GM18951 (cell line): ENCODE results near the gene PXDN.
"Not testable (repeated sequence)": the region's sequence is repeated elsewhere in the genome, so short reads cannot be mapped to it uniquely, and the experiment has no call there.

Experiments used
- POLR2A ChIP-seq: IDR thresholded peaks from 4 replicates; pipeline ENCODE4 v1.6.1; 2011; ENCODE audit warnings: mild to moderate bottlenecking; ENCODE audit not compliant: insufficient read length, insufficient read depth; ENCODE audit errors: extremely low read depth
- in situ Hi-C: fragments of 300-500 bp; cut with MboI; formaldehyde crosslinking; loops from one replicate; pipeline ENCODE4 v1.12.0; 2022; ENCODE audit warnings: low sequenced_read_pairs, mixed read lengths, inconsistent platforms; ENCODE audit not compliant: unreplicated experiment

Gene PXDN

DNA sequence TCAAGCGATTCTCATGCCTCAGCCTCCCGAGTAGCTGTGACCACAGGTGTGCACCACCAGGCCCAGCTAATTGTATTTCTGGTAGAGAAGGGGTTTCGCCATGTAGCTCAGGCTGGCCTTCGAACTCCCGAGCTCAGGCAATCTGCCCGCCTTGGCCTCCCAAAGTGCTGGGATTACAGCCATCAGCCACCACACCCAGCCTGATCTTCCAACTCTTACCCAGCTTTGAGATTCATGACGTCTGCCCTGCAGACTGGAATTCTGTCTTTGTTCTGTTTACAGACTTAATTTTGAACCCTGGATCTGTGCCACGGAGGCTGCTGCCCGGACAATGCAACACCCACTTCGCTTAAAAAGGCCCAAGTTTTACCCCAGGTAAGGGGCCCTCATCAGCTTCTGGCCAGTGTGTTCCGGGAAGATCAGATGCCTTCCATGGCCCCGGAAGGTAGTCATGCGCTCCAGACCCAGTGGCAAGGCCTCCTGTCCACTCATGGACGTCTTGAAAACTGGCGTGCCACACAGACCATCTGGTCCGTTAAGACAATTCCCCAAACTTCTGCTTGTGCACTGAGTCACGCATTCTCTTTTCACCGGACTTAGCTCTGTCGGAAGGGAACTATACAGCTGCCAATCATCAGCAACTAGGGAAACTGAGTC, 5.5 kb downstream of the PXDN start:
- TF ChIP-seq POLR2A, result no peak
- in situ Hi-C loops, result no loop called here

DNA sequence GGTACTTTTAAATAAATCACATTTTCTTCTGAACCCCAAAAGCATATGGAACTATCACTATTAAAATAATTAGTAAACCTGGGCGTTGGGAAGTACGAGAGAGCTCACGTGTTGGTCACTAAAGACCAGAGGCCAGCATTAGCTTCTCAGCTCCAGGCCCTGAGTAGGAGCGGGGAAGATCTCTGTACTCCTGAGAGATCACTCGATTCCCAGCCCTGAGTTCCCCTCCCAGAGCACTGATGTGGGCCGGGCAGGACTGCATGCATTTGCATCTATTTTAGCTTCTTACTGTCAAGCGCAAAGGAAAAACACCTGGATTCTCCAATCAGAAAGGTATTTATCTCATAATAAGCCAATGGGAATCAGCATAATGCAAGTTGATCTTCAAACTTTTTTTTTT, 6.2 kb downstream of the PXDN start:
- in situ Hi-C loops, result no loop called here
- TF ChIP-seq POLR2A, result no peak

DNA sequence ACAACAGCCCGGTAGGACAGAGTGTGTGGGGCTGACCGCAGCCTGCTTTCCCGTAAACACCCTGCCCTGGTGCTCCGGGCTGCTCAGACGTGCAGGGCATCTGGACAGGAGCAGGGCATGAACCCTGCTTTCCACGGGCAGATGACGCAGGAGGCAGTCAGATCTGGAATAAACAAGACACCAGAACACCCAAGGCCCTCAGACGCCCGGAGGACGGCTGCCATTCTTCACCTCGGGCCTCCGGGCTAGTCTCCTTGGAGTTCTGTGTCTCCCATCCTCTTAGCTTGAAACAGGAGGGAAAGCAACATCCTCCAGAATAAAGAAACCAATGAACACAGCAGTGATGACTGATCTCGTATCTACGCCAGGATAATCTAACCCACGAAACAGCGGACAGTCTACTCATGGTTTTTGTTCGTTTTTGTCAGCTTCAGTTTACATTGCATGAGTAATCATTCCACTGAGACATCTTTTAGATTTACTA, 7.3 kb downstream of the PXDN start:
- in situ Hi-C loops, result no loop called here
- TF ChIP-seq POLR2A, result no peak

DNA sequence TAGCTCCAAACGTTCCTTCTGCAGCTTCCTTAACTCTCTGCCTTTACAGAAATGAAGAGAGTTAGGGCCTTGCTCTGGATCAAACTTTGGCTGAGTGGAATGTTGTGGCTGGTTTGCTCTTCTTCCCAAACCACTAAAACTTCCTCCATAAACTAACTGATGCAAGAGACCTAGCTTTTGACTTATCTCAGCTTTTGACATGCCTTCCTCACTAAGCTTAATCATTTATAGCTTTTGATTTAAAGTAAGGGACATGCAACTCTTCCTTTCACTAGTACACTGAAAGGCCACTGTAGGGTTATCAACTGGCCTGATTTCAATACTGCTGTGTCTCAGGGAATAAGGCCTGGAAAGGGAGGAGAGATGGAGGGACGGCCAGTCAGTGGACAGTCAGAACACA, 8.3 kb downstream of the PXDN start:
- TF ChIP-seq POLR2A, result no peak
- in situ Hi-C loops, result no loop called here

DNA sequence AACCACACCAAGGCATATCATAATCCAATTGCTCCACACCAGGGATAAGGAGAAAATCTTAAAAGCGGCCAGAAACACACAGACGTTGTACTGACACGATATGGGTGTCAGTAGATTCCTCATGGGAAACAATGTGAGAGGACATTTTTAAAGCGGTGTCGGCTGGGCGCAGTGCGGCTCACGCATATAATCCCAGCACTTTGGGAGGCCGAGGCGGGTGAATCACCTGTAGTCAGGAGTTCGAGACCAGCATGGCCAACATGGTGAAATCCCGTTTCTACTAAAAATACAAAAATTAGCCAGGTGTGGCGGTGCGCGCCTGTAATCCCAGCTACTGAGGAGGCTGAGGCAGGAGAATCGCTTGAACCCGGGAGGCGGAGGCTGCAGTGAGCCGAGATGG, 11.0 kb downstream of the PXDN start:
- in situ Hi-C loops, result not testable (repeated sequence)

DNA sequence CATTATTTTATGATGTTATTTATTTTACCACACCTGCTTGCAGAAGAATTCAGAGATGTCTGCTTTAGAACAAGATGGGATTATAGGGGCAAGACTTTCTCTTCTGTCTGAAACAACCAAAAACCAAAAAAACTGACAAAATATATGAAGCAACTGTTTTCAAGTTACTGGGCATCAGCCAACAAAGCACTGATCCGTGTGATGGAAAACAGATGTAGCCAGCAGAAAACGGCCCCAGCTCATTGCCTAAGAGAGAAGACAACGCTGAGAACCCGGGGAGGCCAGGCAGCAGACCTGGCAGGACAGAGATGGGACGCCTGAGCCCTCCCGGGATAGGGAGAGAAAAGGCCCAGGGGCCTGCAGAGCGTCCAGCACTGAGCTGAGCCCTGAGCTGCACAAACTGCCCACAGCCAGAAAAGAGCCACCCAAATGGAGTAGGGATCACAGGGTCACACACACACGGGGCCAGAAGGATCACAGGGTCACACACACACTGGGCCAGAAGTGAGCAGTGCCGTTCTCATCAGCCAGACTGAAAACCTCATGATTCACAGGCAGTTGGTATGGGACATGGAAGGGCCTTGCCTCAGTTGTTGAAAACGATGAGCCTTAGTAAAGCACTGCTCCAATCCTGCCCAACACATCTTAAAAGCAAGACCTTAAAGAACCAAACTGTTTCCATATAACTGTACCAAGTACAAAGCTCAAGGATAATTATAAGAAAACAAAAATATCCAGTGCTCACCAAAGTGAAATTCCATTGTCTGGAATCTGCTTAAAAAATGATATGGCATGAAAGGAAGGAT, 12.1 kb downstream of the PXDN start:
- no peak for TF ChIP-seq POLR2A
- in situ Hi-C loops, result no loop called here

DNA sequence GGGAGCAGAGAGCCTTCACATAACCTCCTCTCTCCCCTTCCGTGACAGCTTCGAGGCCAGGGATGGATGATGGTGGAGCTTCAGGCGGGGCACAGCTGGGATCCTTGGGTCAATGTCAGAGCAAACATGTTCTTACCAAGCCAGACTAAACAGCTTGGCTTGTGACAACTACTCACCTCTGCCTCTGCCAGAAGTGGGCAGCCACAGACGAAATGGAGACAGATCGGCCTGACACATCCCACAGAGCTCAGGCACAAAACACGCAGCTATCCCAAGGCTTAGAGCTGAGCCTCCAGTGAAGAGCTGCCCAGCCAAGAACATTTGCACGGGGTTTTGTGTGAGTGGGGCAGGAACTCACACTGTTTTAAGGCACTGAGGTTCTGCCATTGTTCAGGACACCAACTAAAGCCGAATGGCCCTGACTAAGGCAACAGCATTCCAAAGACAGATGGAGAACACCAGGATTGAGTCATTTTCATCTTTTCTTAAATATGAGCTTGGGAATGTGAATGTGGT, 12.8 kb downstream of the PXDN start:
- in situ Hi-C loops, result no loop called here
- no peak for TF ChIP-seq POLR2A

DNA sequence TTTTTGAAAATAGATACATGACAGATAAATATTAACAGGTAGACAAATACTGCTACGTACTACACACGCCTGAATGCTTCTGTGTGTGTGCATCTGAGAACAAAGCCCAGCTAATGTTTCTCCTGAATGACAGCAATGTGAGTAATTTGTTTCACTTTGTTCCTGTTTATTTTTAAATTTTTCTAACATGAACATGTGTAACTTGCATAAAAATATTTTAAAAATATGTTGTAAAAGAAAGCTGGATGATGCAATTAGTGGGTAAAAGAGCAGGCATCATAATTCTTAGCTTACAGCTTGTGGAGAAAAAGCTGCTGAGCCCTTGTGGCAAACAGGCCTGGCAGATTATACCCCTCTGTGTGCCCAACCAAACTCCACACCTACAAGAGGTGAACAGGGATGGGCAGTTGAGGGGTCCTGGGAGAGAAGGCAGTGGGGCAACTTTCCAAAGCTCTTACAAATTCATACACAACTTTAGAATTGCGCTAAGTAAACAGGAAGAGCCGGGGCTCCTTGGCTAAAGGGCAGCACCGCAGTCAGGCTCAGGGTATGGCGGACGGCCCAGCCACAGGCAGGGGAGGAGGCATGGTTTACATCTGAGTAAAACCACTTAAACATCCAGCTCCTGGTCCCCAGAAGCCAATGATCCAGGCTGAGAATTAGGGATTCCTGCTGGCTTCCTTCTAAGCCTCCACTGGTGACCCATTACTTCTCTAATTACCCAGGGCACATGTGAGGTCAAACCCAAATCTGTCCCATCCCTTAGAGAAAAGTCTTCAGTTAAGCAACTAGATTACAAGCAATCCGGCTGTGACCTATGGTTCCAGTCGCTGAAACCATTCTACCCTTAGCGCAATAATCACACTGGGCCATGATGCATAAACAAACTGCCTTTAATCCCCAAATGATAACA, 14.0 kb downstream of the PXDN start:
- no peak for TF ChIP-seq POLR2A

DNA sequence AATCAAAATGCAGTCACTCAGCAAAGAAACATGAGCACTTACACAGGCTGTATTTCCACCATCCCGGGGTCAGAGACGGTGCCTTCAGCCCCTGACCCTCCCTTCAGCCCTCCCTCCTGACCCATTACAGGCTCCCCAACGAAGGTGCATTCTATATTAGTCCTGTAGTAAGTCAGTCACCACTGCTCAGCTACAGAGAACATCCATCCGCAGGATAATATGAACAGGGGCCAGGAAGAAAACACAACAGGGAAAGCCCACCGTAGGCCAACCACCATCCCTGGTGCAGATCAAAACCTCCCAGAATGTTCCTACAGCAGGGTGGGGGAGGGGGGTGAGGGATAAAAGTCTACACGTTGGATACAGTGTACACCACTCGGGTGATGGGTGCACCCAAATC, 15.1 kb downstream of the PXDN start:
- no peak for TF ChIP-seq POLR2A
- in situ Hi-C loops, result no loop called here

More for the DNA sequence above, 14.0 kb downstream of the PXDN start:
- in situ Hi-C loops, result no loop called here

DNA sequence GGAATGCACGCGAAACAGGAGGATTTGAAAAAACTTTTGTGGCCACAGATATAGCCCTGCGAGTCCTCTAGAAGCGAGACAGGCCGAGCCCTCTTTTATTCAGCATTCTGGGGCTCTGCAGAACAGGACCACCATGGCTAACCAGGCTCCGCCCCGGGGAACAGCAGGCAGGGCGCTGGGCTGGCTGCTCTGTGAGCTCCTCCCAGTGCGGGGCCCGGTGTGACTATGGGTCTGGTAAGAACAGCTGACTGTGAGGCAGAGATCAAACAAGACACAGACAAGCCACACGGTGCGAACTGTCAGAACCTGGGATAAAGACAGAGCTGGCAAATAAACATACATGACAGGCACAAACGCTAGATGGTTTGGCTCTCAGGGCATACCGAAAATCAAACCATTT, 15.5 kb downstream of the PXDN start:
- no peak for TF ChIP-seq POLR2A
- in situ Hi-C loops, result no loop called here

DNA sequence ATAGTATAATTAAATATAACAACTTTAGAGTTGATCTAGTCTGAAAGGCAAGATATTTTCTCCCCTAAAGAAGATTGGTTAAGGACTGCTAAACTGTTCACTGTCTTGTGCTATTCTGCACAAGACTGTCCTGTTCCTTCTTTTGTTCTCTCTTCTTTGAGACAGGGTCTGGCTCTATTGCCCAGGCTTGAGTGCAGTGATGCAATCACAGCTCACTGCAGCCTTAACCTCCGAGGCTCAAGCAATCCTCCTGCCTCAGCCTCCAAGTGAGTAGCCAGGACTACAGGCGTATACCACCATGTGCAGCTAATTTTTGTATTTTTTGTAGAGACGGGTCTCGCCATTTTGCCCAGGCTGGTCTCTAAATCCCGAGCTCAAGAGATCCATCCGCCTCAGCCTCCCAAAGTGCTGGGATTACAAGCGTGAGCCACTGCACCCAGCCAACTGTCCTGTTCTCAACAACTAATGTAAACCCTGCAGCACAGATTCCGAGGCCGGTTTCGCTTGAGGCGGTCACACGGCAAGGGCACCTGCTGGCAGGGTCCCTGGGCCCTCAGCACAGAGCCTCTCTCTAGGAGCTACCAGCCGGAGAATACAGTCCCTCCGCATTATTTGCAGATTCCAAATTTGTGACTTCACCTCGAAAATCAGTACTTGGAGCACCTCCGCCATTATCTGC, 16.4 kb downstream of the PXDN start:
- in situ Hi-C loops, result no loop called here

DNA sequence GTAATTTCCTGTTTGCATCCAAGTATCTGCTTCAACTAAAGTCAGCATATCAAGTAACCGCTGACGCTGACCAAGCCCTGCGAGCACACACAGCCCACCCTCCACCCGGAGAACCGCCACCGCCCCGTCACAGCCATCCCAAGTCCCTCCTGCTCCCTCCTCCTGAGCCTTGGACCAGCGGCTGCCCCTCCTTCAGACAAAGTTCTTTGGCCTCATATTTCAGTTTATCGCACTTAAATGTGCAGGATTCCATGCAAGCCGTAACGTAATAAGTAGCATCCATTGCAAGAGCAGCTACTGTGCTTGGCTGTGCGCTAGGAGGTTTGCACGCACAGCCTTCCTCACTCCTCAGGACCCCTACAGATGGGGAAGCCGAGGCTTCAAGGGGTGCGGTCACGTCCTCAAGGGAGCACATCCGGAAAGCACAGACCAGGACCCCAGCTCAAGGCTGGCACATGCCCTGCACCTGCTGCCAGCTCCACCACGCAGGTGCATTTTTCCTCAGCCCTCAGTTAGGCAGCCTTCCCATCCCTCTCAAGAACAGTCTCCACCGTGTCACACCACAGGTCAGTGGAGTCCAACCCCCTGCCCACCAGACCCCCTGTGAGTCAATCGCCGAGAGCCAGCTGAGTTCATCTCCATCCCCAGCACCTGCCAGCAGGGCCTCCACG, 17.1 kb downstream of the PXDN start:
- in situ Hi-C loops, result no loop called here
- no peak for TF ChIP-seq POLR2A

More for the DNA sequence above, 16.4 kb downstream of the PXDN start:
- TF ChIP-seq POLR2A, result no peak
